HEK293 (cell line): ENCODE measurements around the gene PHACTR1.

Experiments
- ZNF202 ChIP-seq: fragments of 450-650 bp; formaldehyde crosslinking; IDR thresholded peaks from 2 replicates; pipeline ENCODE4 v1.5.1; 2016; ENCODE audit warnings: missing biosample characterization, missing genetic modification characterization, borderline replicate concordance
- TF ChIP-seq, protein P1 (sequence below): fragments of 450-650 bp; formaldehyde crosslinking; IDR thresholded peaks from 2 replicates; pipeline ENCODE4 v1.5.1; 2016; ENCODE audit warnings: missing biosample characterization, missing genetic modification characterization
- TF ChIP-seq, protein P2 (sequence below): fragments of 450-650 bp; IDR thresholded peaks from 2 replicates; pipeline ENCODE4 v1.5.1; 2018; ENCODE audit warnings: missing biosample characterization, mild to moderate bottlenecking, missing genetic modification characterization
- TF ChIP-seq, protein P3 (sequence below): fragments of 450-650 bp; formaldehyde crosslinking; IDR thresholded peaks from 2 replicates; pipeline ENCODE4 v1.5.1; 2016; ENCODE audit warnings: missing biosample characterization, missing genetic modification characterization

DNA sequence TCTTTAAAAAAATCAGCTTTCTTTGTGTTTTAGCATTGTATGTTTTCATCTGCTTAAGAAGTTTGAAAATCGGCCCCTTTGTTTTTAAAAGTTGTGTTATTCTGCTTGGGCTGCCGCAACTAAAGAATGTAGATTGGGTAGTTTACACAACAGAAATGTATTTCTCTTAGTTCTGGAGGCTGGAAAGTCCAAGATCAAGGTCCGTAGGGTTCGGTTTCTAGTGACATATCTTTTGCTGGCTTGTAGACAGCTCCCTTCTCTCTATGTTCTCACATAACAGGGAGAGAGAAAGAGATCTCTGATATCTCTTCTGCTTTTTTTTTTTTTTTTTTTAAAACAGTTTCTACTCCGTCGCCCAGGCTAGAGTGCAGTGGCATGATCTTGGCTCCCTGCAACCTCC lies 473.1 kb downstream of the PHACTR1 start:
- TF ChIP-seq, protein P1, sequence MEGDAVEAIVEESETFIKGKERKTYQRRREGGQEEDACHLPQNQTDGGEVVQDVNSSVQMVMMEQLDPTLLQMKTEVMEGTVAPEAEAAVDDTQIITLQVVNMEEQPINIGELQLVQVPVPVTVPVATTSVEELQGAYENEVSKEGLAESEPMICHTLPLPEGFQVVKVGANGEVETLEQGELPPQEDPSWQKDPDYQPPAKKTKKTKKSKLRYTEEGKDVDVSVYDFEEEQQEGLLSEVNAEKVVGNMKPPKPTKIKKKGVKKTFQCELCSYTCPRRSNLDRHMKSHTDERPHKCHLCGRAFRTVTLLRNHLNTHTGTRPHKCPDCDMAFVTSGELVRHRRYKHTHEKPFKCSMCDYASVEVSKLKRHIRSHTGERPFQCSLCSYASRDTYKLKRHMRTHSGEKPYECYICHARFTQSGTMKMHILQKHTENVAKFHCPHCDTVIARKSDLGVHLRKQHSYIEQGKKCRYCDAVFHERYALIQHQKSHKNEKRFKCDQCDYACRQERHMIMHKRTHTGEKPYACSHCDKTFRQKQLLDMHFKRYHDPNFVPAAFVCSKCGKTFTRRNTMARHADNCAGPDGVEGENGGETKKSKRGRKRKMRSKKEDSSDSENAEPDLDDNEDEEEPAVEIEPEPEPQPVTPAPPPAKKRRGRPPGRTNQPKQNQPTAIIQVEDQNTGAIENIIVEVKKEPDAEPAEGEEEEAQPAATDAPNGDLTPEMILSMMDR (tag by site-specific recombination): no peak
- no peak for TF ChIP-seq ZNF202 (tag by site-specific recombination)
- TF ChIP-seq, protein P2, sequence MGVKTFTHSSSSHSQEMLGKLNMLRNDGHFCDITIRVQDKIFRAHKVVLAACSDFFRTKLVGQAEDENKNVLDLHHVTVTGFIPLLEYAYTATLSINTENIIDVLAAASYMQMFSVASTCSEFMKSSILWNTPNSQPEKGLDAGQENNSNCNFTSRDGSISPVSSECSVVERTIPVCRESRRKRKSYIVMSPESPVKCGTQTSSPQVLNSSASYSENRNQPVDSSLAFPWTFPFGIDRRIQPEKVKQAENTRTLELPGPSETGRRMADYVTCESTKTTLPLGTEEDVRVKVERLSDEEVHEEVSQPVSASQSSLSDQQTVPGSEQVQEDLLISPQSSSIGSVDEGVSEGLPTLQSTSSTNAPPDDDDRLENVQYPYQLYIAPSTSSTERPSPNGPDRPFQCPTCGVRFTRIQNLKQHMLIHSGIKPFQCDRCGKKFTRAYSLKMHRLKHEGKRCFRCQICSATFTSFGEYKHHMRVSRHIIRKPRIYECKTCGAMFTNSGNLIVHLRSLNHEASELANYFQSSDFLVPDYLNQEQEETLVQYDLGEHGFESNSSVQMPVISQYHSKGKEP (tag by site-specific recombination): no peak
- TF ChIP-seq, protein P3, sequence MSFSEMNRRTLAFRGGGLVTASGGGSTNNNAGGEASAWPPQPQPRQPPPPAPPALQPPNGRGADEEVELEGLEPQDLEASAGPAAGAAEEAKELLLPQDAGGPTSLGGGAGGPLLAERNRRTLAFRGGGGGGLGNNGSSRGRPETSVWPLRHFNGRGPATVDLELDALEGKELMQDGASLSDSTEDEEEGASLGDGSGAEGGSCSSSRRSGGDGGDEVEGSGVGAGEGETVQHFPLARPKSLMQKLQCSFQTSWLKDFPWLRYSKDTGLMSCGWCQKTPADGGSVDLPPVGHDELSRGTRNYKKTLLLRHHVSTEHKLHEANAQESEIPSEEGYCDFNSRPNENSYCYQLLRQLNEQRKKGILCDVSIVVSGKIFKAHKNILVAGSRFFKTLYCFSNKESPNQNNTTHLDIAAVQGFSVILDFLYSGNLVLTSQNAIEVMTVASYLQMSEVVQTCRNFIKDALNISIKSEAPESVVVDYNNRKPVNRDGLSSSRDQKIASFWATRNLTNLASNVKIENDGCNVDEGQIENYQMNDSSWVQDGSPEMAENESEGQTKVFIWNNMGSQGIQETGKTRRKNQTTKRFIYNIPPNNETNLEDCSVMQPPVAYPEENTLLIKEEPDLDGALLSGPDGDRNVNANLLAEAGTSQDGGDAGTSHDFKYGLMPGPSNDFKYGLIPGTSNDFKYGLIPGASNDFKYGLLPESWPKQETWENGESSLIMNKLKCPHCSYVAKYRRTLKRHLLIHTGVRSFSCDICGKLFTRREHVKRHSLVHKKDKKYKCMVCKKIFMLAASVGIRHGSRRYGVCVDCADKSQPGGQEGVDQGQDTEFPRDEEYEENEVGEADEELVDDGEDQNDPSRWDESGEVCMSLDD (tag by site-specific recombination): no peak
